HG03095 (cell line): ENCODE data around the gene PRKCZ.

ENCODE experiments used
- ATAC-seq: cut with Tn5 transposase; IDR thresholded peaks from one replicate; pipeline ENCODE4 v1.9.1; 2021; ENCODE audit warnings: moderate library complexity; ENCODE audit not compliant: unreplicated experiment

Gene PRKCZ

GRCh38 chr1:2099886-2100779, 49.9 kb downstream of the PRKCZ start:
- ATAC-seq: no peak

- no peak for ATAC-seq
These were observed 50.5 kb downstream of the PRKCZ start for GRCh38 chr1:2100780-2101108.

- ATAC-seq: no peak
These were observed 51.3 kb downstream of the PRKCZ start for GRCh38 chr1:2101531-2101930.

DNA sequence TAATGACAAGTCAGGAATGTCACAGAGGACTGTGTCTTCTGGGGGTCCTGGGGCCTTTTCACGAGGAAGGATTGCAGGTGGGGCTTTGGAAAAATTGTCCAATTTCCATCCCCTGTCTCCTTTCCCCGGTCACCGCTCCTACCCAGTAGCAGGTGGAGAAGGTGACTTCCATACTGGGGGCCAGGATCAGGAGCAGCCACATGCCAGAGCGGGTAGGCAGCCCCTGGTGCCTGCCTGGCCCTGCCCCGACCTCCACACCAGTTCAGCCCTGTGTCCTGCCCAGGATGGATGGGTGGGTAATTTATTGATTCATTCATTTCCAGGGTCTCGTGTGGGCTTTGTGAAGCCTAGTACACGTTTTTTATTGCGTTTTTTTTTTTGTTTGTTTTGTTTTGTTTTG, 51.7 kb downstream of the PRKCZ start:
- ATAC-seq: no peak

DNA sequence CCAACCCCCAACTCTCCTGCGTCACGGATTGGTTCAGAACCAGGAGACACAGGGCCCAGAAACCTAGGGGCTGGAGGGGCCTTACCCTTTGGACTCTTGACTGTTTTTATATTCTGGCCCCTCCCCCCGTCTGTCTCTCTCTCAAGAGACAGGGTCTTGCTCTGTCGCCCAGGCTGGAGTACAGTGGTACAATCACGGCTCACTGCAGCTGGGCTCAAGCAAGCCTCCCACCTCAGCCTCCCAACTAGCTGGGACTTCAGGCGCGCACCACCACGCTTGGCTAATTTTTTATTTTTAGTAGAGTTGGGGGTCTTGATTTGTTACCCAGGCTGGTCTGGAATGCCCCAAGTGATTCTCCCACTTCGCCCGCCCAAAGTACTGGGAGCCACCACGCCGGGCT, 52.5 kb downstream of the PRKCZ start:
- no peak for ATAC-seq

- no peak for ATAC-seq
These were observed 53.2 kb downstream of the PRKCZ start for GRCh38 chr1:2103266-2103900.

GRCh38 chr1:2103901-2104590, 53.8 kb downstream of the PRKCZ start:
- no peak for ATAC-seq

- ATAC-seq: no peak
These were observed 54.6 kb downstream of the PRKCZ start for GRCh38 chr1:2104621-2105427.

- no peak for ATAC-seq
These were observed 55.7 kb downstream of the PRKCZ start for GRCh38 chr1:2105781-2106524.

DNA sequence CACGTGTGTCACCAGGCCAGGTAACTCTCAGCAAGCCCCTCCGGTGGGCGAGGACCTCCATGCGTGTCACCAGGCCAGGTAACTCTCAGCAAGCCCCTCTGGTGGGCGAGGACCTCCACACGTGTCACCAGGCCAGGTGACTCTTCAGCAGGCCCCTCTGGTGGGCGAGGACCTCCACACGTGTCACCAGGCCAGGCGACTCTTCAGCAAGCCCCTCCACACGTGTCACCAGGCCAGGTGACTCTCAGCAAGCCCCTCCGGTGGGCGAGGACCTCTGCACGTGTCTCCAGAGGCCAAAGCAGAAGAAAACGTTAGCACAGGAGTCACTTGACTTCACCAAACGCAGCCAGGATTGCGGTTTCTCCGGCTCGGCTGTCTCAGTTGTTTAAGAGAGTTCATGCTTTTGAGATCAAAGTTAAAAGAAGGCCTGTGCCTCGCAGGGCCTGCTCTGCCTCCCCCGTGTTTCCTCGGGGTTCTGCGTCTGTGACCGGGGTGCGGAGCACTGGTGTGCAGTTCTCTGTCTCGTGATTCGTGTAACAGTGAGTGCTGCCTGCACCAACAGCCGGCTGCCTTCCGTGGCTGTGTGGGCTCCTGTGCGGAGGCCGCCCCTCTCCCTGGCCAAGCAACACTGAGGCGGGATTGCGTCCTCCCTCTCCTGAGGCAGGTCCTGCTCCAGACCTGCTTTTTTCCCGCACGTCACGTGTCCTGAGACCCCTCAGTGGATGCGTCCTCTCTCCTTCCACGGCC, 56.6 kb downstream of the PRKCZ start:
- ATAC-seq: no peak

DNA sequence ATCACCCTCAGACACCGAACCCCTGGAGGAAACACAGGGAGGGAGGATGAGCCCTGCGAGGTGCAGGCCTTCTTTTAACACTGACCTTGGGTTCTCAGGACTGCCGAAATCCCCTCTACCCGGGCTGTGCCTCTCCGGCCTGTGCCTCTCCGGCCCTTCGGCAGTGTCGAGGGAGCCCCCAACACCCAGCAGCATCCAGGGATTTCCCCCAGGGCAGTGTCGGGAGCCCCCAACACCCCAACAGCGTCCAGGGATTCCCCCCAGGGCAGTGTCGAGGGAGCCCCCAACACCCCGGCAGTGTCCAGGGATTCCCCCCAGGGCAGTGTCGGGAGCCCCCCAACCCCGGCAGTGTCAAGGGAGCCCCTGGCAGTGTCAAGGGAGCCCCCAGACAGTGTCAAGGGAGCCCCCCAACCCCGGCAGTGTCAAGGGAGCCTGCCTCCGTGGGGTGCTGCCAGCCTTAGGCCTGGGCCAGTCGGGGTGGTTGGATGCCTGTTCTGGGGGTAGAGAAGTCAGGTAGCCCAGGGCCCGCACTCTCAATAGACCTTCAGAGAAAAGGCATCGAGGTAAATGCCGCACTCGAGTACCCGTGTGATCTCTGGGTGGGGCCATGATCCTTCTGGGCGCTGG, 57.5 kb downstream of the PRKCZ start:
- no peak for ATAC-seq

DNA sequence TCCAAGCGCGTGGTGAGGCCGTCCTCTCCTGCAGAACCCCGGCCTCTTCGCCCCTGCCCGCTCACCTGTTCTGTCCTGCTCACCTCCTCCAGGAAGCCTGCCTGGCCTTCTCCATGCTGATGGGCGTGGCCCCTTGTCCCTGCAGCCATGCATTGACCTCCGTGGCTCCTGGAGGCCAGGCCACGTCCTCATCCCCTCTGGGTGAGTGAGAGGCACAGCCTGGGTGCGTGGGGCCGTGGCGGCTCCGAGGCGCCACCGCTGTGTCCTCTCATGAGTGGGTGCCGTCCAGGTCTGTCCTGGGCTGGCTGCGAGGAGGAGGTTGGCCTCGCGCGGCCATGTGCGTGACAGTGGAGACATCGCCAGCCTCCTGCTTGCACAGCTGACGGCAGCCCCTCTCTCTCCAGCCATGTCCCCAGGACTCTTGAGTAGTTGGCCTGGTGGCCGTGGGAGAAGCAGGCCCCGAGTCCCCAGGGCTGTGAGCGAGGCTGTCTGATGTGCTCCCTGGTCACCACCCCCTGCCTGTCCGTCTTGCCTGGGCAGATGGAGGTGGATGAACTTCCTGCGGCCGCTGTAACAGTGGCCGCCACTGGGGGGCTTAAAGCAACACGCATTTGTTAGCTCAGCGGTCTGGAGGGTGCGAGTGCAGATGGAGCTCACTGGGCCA, 58.1 kb downstream of the PRKCZ start:
- ATAC-seq: no peak

- no peak for ATAC-seq
These were observed 58.8 kb downstream of the PRKCZ start for GRCh38 chr1:2108877-2109580.

GRCh38 chr1:2109581-2110021, 59.4 kb downstream of the PRKCZ start:
- no peak for ATAC-seq

- ATAC-seq: no peak
These were observed 60.1 kb downstream of the PRKCZ start for GRCh38 chr1:2110191-2110737.

DNA sequence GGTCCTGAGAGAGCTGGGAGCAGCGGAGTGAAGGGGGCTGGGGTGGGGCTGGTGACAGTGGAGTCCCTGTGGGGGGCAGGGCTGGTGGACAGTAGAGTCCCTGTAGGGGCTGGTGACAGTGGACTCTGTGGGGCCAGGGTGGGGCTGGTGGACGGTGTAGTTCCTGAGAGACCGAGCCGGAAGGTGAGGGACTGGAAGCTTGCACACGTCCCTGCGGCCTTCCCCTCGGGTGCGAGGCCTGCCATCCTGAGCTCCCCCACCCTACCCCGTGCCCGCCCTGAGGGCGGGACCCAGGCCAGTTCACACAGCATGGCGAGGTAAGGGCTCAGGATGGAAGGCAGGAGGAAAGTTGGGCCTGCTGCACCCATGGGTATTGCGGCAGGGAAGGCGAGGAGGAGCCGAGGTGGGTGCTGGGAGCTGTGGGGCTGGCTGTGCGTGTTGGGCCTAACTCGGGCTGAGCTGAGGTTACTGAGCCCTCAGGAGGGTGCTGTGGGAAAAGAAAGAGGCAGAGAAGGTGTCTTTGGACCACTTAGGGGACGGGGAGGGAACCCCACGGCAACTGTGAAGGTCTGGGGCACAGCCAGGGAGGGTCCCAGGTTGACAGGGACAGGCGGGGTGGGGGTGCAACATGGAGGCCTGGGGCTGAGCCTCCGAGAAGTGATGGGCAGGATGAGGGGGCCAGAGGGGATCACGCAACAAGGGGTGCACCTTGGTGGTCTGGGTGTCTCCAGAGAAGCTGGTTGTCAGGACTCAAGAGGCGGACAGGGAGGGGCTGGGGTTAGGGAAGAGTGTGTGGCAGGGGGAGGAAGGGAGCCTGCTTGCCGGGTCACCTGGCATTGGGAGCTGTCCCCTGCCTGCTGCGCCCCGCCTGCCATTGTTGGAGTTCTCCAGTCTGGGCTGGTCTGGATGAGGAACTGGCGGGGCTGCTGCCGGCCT, 60.8 kb downstream of the PRKCZ start:
- no peak for ATAC-seq

DNA sequence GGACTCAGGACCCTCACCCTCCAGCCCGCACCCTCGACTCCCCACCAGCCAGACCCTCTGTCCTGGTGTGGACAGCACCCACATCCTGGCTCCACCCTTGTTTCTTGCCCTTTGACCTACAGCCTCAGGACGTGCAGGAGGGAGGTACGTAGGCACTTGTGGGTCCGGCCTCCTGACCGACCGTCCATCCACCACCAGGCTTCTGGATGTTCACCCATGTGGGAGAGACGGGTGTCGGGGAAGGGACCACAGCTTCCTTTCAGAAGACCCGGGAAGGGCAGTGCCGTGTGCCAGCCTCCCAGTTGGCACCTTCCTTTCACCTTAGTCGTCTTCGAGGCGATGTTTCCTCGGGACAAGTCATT, 61.4 kb downstream of the PRKCZ start:
- no peak for ATAC-seq
